HG02973 (cell line): ENCODE data around the gene CDKL1.

ENCODE experiments used
- ATAC-seq: cut with Tn5 transposase; IDR thresholded peaks from one replicate; pipeline ENCODE4 v1.9.1; 2021; ENCODE audit warnings: moderate library complexity; ENCODE audit not compliant: unreplicated experiment

CDKL1 gene

DNA sequence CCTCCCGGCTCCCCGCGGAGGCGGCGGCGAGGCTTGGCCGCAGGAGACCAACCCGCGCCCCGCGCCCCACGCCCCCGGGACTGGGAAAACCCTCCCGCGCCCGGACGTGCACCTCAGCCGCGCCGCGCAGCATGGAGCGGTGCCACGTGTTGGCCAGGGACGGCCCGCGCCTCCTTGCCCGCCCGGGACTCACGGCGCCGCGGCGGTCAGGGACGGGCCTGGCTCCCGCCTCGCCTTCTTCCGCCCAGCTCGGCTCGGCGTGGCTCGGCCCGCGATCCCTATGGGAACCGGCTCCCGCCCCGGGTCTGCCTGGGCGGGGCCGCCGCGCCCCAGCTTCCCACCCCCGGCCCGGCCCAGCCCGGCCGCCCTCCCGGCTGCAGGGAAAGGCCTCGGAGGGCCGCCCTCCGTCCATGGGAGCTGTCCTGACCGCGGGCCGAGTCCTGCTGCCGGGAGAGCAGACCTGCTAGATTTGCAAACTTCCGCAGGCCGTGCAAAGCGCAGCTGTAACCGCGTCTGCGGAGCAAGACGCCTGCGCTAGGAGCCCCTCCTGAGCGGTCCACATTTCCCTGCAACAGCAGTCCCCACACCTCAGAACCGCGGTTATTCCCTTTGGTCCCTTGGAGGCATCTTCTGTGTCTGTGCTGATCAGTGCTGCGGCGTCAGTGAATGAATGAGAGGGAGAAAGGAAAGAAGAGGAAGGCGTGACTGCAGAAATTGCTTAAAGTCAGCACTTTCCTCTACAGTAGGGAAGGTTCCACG, at the start of gene CDKL1:
CDKL1 (minus strand) TSS at position 251 of the 759 bp plus-strand sequence. CDS start 1,013 bp downstream, outside the sequence.
- peak; percentile 55 for ATAC-seq

- no peak for ATAC-seq
Measured at GRCh38 chr14:50434528-50434927, 37.8 kb upstream of the CDKL1 start.

DNA sequence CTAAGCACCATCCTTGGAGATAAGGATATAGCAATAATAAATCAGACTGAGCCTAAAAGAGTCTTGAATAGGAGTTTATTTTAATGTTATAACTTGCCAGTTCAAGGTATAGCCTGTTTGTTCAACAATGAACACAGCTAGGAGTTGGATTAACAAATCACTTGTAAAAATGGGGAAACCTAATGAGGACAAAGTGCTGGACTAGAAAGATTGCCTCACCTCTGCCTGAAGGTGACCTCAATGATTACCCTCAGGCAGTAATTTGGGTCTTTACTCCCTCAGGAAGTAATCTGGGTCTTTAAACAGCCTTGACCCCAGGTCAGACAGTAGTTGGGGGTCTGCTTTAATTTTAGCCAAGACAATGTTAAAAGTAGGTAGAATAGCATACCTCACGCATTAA, 35.5 kb upstream of the CDKL1 start:
- ATAC-seq, result no peak

- ATAC-seq, result no peak
Measured at GRCh38 chr14:50425816-50426215, 29.1 kb upstream of the CDKL1 start.

DNA sequence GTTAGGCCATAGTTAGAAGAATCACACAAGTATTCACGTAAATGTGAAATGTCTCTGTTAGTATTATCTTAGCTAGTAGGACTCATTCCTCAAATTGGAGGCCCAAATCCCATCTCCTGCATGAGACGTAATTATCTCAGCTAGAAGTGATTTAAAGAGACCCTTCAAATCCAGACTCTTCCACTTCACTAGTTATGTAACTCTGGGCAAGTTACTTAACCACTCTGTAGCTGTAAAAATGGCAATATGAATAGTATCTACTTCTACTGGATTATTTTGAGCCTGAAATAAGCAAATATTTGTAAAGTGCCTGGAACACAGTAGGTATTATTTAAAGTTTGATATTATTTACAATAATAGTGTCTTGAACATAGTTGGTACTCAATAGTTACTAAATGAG, 28.4 kb upstream of the CDKL1 start:
- ATAC-seq, result no peak

DNA sequence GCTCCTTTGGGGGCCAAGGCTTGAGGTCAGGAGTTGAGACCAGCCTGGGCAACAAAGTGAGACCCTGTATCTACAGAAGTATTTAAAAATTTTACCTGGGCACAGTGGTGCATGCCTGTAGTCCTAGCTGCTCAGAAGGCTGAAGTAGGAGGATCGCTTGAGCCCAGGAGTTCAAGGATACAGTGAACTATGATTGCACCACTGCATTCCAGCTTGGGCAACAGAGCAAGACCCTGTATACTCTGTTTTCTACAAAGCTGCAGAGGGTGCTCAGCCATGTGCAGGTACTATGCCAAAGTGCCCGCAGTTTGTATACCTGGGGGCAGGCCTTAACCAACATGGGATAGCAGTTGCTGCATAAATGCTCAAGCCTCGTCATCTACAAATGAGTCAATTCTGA, 26.8 kb upstream of the CDKL1 start:
- no peak for ATAC-seq

GRCh38 chr14:50421499-50421898, 24.8 kb upstream of the CDKL1 start:
- no peak for ATAC-seq

DNA sequence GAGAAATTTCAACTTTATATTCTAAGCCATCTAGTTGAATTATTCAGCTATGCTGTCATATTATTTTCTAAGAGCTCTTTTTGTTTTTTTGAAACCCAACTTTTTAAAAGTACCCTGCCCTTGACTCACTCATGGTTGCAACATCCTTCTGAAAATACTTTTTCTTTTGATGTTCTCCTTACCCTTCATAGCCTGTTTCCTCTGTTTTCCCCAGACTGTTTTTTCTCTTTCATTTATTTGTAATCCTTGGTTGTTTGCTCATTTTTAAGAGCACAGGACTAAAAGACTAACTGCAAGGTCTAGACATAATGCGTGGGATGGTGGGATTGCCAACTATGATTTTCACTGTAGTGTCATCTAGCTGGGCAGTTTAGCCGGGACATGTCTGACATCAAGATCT, 21.2 kb upstream of the CDKL1 start:
- no peak for ATAC-seq

GRCh38 chr14:50410921-50411320, 14.2 kb upstream of the CDKL1 start:
- no peak for ATAC-seq

DNA sequence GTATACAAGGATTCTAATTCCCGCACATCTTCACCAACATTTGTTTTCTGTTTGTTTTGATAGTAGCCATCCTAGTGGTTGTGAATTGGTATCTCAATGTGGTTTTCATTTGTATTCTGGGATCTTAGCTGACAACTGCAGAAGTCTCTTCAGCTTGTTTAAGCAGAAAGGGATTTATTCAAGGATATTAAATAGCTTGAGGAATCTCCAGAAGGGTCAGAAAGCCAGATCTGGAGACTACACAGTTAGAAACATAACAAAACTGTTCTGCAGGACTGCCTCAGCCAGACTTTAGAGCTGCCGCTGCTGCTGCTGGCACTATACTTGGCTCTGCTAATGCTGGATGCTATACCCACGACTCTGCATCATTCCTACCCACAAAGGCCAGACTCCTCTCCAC, 13.4 kb upstream of the CDKL1 start:
- ATAC-seq, result no peak

DNA sequence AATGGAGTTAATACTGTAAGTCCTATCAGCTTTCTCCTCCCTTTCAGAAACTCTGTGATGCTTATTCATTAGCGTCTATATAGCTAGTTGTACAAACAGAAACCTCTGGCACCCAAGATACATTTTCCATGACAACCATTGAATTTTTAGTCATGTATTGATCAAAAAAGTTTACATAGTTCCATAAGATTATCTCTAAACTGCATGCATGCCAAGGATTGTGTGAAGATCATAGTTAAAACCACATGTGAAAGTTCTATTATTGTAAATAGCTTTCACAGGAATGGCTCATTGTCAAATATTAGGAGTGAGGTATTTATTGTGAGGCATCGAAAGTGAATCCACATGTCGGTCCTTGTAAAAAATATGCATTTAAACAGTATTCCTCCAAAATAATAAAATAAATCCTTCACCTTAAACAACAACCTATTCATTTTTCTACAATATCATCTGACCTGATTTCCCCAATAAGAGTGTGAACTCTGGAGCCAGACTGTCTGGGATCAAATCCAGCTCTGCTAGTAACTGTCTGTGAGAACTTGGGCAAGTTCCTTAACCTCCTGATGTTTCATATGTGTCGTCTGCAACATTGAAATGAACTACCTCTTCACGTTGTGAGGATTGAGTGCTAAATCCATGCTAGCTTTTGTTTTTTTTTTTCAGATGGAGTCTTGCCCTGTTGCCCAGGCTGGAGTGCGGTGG, 10.6 kb upstream of the CDKL1 start:
- ATAC-seq, result no peak

- ATAC-seq, result no peak
Measured at GRCh38 chr14:50403419-50403818, 6.7 kb upstream of the CDKL1 start.

- ATAC-seq, result no peak
Measured at GRCh38 chr14:50402965-50403364, 6.3 kb upstream of the CDKL1 start.

DNA sequence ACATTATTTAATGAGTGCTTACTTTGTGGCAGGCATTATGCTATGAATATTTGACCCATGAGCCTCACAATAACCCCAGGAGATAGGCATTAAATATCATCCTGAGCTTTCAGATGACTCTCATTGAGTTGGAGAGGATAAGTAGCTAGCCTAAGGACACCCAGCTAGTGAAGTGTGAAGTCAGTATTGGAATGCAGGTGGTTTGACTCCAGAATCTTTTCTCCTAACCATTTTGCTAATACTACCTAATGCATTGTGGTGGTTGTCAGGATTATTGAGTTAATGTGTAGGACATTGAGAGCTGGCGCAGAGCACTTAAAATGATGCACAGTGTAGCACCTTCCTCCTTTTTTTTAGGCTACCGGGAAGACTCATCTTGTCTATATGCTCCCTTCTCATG, 3.8 kb upstream of the CDKL1 start:
- no peak for ATAC-seq

GRCh38 chr14:50399251-50400032, 2.8 kb upstream of the CDKL1 start:
- no peak for ATAC-seq

DNA sequence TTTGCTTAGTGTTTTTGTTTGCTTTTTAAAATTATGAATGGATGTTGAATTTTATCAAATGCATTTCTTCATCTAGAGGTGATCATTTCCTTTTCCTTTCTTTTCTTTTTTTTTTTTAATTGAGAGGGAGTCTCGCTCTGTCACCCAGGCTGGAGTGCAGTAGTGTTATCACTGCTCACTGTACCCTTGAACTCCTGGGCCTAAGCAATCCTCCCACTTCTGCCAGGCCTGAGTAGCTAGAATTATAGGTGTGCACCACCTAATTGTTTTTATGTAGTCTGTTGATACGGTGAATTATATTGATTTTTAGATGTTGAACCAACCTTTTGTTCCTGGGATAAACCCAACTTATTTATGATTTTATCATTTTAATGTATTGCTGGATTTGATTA, 1.5 kb upstream of the CDKL1 start:
- no peak for ATAC-seq

DNA sequence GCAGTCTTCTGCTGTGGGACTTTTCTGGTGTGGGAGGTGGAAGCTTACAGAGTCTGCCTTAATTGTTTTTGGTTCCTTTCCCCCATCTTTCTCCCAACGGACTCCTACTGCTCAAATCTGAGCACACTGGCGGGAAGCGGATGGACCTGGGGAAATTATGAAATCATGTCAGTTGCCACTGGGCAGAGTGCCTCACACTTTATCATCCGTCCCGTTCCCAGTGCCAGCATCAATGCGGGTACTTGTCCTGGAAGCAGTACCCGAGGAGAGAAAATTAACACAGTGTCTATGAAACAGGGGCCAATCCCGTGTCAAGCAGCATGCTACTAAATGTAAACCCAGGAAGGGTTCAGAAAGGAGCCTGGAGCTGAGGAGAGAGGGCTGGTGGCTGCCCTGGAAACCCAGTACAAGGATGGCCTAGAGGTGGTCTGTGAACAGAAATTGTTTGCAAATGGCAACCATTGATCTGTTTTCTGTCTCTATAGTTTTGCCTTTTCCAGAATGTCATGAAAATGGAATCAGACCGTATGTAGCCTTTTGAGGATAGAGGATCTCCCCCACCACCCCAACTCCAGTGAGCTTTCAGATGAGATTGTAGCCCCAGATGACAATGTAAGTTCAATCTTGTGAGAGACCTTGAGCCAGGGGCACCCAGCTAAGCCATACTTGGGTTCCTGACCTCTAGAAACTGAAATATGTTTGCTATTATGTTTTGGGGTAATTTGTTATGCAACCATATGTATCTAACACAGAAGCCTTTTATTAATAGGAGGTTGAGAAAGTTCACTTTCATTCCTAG, 908 bp upstream of the CDKL1 start:
- no peak for ATAC-seq

DNA sequence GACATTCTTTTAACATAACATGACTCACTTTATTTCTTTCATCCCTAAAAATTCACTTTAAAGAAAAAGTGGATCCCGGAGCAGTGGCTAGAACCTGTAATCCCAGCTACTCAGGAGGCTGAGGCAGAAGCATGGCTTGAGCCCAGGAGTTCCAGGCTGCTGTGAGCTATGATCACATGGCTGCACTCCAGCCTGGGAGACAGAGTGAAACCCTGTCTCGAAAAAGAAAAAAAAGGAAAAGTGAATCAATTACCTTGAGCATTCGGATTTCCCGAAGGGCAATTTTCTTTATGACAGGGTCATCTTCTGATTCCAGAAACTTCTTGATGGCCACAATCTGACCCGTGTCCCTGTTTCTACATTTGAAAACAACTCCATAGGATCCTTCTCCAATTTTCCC, 1.2 kb downstream of the CDKL1 start:
- no peak for ATAC-seq

- no peak for ATAC-seq
Measured at GRCh38 chr14:50394713-50395112, 2.0 kb downstream of the CDKL1 start.

DNA sequence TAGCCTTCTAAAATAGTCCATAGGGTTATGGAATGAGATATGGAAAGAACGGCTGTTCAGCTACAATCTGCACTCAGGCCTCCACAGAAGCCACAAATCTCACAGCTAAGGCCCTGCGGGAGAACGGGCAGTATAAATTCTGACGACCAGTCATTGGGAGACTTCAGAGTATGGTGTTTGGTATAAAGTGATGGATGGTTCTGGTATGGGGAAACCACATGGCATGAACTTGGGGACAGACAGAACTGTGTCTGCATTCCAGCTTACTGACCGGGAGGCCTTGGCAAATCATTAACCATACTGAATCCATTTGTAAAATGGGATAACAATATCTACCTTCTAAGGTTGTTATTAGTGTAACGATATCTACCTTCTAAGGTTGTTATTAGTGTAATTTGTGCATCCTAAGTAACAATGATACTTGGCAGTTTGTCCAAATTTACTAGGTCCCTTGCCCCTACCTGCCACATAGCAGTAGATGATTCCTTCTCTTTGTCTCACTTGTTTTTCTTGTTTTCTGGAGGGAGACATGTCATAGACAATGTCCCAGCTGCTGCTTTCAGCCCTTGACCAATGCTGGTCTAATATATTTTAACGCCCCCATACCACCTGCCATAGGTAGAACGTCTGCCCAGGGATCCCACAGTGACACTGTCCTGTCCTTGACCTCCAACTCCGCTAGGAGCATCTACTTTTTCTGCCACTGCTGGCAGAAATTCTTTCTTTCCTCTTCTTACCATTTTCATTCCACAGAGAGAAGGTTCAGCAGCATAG, 6.8 kb downstream of the CDKL1 start:
- no peak for ATAC-seq
